GM12872 (cell line): ENCODE measurements around the gene DPP6.

Experiments
- CTCF ChIP-seq: IDR thresholded peaks from 3 replicates; pipeline ENCODE4 v1.5.1; 2011; ENCODE audit warnings: low read depth, mild to moderate bottlenecking, low read length, moderate library complexity; ENCODE audit not compliant: insufficient read depth

DPP6 gene

DNA sequence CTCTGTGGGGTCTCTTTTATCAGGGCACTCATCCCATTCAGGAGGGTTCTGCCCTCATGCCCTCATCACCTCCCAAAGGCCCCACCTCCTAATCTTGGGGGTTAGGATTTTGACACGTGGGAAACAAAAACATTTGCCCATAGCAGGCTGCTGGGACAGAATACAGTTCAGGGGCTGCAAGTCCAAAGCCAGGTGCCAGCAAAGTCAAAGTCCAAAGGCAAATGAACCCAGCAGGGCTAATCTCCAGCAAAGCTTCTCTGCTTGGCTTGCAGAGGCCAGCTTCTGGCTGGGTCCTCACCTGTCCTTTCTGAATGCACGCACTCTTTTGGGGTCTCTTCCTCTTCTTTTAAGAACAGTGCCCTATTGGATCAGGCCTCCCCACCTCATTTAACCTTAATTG lies 359.9 kb downstream of the DPP6 start:
- no peak for TF ChIP-seq CTCF

GRCh38 chr7:154415709-154416399 lies 363.7 kb downstream of the DPP6 start:
- TF ChIP-seq CTCF: no peak

- TF ChIP-seq CTCF: no peak
Observed at GRCh38 chr7:154416714-154417113, 364.5 kb downstream of the DPP6 start.

DNA sequence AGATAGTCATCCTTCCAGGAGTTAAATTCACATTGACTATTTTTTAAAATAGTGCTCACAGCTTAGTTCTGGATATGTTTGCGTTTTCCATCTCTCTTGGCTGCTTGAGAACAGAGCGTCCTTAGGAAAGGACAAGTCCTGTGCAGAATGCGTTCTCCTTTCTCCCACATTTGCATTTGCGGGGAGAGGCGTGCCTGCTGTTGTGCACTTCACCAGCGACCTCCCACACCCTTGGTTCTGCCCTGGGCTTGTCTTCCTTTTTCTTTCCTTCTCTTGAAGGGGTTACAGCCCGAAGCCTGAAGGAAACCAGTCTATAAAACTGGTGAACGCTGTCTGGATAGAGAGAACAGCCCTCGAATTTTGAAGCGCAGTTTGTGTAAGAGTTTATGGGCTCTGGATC lies 367.1 kb downstream of the DPP6 start:
- TF ChIP-seq CTCF: no peak

- no peak for TF ChIP-seq CTCF
Observed at GRCh38 chr7:154423231-154423630, 371.0 kb downstream of the DPP6 start.

GRCh38 chr7:154424350-154424749 lies 372.2 kb downstream of the DPP6 start:
- TF ChIP-seq CTCF: no peak

DNA sequence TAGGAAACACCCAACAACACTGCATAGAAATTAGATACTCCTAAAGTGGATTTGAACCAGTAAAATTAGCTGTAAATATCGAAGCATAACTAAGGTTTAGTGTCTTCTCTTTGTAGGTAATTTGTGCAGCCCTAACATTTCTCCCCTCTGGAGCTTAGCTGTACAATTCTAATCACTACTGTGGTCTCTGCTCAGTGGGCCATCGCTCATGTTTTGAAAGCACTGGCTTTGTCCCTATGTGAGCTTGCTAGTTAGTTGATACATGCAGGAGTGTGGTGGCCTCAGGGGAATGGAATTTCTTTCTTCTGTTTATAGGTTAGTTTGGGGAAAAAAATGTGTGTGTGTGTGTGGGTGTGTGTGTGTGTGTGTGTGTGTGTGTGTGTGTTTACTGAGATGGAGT lies 373.1 kb downstream of the DPP6 start:
- TF ChIP-seq CTCF: no peak

DNA sequence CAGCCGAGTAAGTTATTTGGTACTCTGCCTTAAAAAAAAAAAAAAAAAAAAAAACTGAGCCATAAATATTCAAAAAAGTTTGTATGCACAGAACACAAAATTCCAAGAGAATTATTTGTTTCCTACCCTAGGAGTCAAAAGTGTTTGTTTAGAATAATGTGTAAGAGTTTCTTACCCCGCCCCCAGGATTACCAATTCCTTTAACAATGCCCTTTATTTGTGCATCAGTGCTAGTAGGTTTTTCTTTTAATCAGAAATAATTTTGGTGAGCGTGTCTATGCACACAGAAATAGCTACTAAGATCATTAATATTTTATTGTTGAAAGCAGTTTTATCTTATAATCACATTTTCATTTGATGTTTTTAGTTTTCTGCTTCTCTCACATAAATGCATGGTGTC lies 374.6 kb downstream of the DPP6 start:
- TF ChIP-seq CTCF: no peak
